Diencephalon (tissue), 1 donor: ENCODE measurements around the gene PCDHA8. TPM values are rescaled to one million over a fixed set of nuclear protein-coding genes. Genes with fewer than 3 reads are reported as not detected.

Source experiments
- total RNA-seq: library from RNA; depleted of rRNA; stranded (reverse); fragments of >200 nt; gene quantifications from one replicate; pipeline ENCODE4 v1.2.3, GENCODE V29; 2014

Gene PCDHA8
- total RNA-seq, 1 donor from 2014 or later, result 9.5 TPM

Other genes starting within 250 kb of the PCDHA8 start
- gene CD14, start 208.0 kb upstream of the PCDHA8 start, total RNA-seq, result 12.9 TPM
- 4.6 TPM for gene TMCO6, start 201.7 kb upstream of the PCDHA8 start, total RNA-seq
- 37.1 TPM for gene NDUFA2, start 193.6 kb upstream of the PCDHA8 start, total RNA-seq
- 78.4 TPM for gene IK, start 193.4 kb upstream of the PCDHA8 start, total RNA-seq
- gene WDR55, start 176.3 kb upstream of the PCDHA8 start, total RNA-seq, result 13.4 TPM
- gene DND1, start 167.6 kb upstream of the PCDHA8 start, total RNA-seq, result 0.69 TPM
- gene HARS1, start 149.8 kb upstream of the PCDHA8 start, total RNA-seq, result 68.0 TPM
- 28.1 TPM for gene HARS2, start 149.7 kb upstream of the PCDHA8 start, total RNA-seq
- gene ZMAT2, start 140.7 kb upstream of the PCDHA8 start, total RNA-seq, result 42.9 TPM
- 13.8 TPM for gene PCDHA1, start 55.0 kb upstream of the PCDHA8 start, total RNA-seq
- gene PCDHA2, start 46.3 kb upstream of the PCDHA8 start, total RNA-seq, result 10.4 TPM
- gene PCDHA3, start 40.1 kb upstream of the PCDHA8 start, total RNA-seq, result 20.1 TPM
- 15.0 TPM for gene PCDHA4, start 34.1 kb upstream of the PCDHA8 start, total RNA-seq
- 9.9 TPM for gene PCDHA5, start 19.6 kb upstream of the PCDHA8 start, total RNA-seq
- gene PCDHA6, start 13.2 kb upstream of the PCDHA8 start, total RNA-seq, result 26.3 TPM
- gene PCDHA7, start 6.9 kb upstream of the PCDHA8 start, total RNA-seq, result 15.2 TPM
- 11.3 TPM for gene PCDHA9, start 7.2 kb downstream of the PCDHA8 start, total RNA-seq
- gene PCDHA10, start 14.7 kb downstream of the PCDHA8 start, total RNA-seq, result 11.5 TPM
- 22.8 TPM for gene PCDHA11, start 27.8 kb downstream of the PCDHA8 start, total RNA-seq
- 7.4 TPM for gene PCDHA12, start 34.1 kb downstream of the PCDHA8 start, total RNA-seq
- gene PCDHA13, start 40.9 kb downstream of the PCDHA8 start, total RNA-seq, result 9.9 TPM
- 42.7 TPM for gene PCDHAC1, start 85.1 kb downstream of the PCDHA8 start, total RNA-seq
- 47.1 TPM for gene PCDHAC2, start 125.3 kb downstream of the PCDHA8 start, total RNA-seq
- gene PCDHB1, start 210.2 kb downstream of the PCDHA8 start, total RNA-seq, result 0.46 TPM